ENCODE data around the gene KCNIP3. TPM values are rescaled to one million over a fixed set of nuclear protein-coding genes. Genes with fewer than 3 reads are reported as not detected.

The KCNIP3 gene
- total and polyA plus RNA-seq, 2 donors (not counting 1 experiment from before 2014, with no cell fraction given), result not detected

GRCh38 chr2:95295376-95295775 lies 1.8 kb upstream of the KCNIP3 start:
- ATAC-seq (ENCODE audit: low read depth) (no peak), DNase-seq (no peak)
- no peaks in the 10 kb centered on the region for H3K36me3 ChIP-seq (replicated peaks in 1 of 2; ENCODE audit: control extremely low read depth in 1 of 2, control insufficient read depth in 1 of 2, extremely low read depth in 1 of 2, insufficient read depth in 2 of 2, low read length in 1 of 2)
- 96% methylated on average over 5 of the region's 6 CpGs for WGBS (ENCODE audit: insufficient coverage)
- no peaks in the 10 kb centered on the region for H3K4me1 ChIP-seq (ENCODE audit: control insufficient read depth in 2 of 2, insufficient read depth in 2 of 2, low read length in 2 of 2)
- POLR2A ChIA-PET, result no interaction called here
- Mint-ChIP-seq H3K9me3 (ENCODE audit: insufficient read depth) (peaks cover 6% of the 10 kb centered on the region), H3K27me3 (peaks cover 9% of the 10 kb centered on the region), H3K4me3 (no peak overlapping the region), H3K4me1 (no peaks in the 10 kb centered on the region), H3K27ac (no peak overlapping the region)
- H4K20me1 ChIP-seq (ENCODE audit: control insufficient read depth, insufficient read depth, low read length, poor library complexity, severe bottlenecking), result no peaks in the 10 kb centered on the region
- H3K27me3 ChIP-seq (replicated peaks in 1 of 4; ENCODE audit: control extremely low read depth in 1 of 4, control insufficient read depth in 3 of 4, insufficient read depth in 4 of 4, low read length in 3 of 4), result peaks cover 0 to 2% (median 0%) of the 10 kb centered on the region in 4 experiments
- no peak overlapping the region for H2AFZ ChIP-seq (ENCODE audit: insufficient read depth, low read depth, low read length, poor library complexity, severe bottlenecking)
- no peak overlapping the region for H3K9ac ChIP-seq (ENCODE audit: low read length)
- no peak overlapping the region for H3K4me3 ChIP-seq (ENCODE audit: control extremely low read depth in 1 of 5, extremely low read depth in 1 of 5, insufficient read depth in 1 of 5, low read depth in 2 of 5, low read length in 4 of 5)
- CTCF ChIA-PET, result interaction anchor here (0.6 kb wide), 1 partner anchor 16 kb away, joined by 3 read pairs; no protein-coding TSS in a partner anchor
- no peaks in the 10 kb centered on the region for H3K79me2 ChIP-seq (ENCODE audit: control insufficient read depth, insufficient read depth, low read length)
- H3K27ac ChIP-seq (ENCODE audit: low read length in 2 of 2), result no peak overlapping the region
- TF ChIP-seq EZH2 (IDR thresholded peaks at IDR 0.05; ENCODE audit: borderline replicate concordance, insufficient read depth, low read depth, low read length, poor library complexity, severe bottlenecking) (no peak), CTCF (IDR thresholded peaks at IDR 0.05) (no peak)
- no peak overlapping the region for H3K4me2 ChIP-seq (replicated peaks; ENCODE audit: low read depth, low read length, poor library complexity, severe bottlenecking)
- peaks cover 2 to 29% (median 4%) of the 10 kb centered on the region in 3 donors for H3K9me3 ChIP-seq (ENCODE audit: control extremely low read depth in 1 of 3, control insufficient read depth in 2 of 3, insufficient read depth in 1 of 3, low read length in 2 of 3)
- intact Hi-C loops (cut with micrococcal nuclease), result no loop called here

GRCh38 chr2:95296011-95296410 lies 1.1 kb upstream of the KCNIP3 start:
- H3K27me3 ChIP-seq (replicated peaks in 1 of 4; ENCODE audit: control extremely low read depth in 1 of 4, control insufficient read depth in 3 of 4, insufficient read depth in 4 of 4, low read length in 3 of 4), result peaks cover 0 to 2% (median 0%) of the 10 kb centered on the region in 4 experiments
- no peak overlapping the region for H3K9ac ChIP-seq (ENCODE audit: low read length)
- peaks cover 2% of the 10 kb centered on the region for H3K9me3 Mint-ChIP-seq (ENCODE audit: insufficient read depth)
- CTCF ChIA-PET, result interaction anchor here (0.6 kb wide), 1 partner anchor 17 kb away, joined by 3 read pairs; no protein-coding TSS in a partner anchor
- intact Hi-C loops (cut with micrococcal nuclease), result no loop called here
- no peak overlapping the region for H2AFZ ChIP-seq (ENCODE audit: insufficient read depth, low read depth, low read length, poor library complexity, severe bottlenecking)
- ATAC-seq (ENCODE audit: low read depth) (no peak), DNase-seq (no peak)
- TF ChIP-seq EZH2 (IDR thresholded peaks at IDR 0.05; ENCODE audit: borderline replicate concordance, insufficient read depth, low read depth, low read length, poor library complexity, severe bottlenecking) (no peak), CTCF (IDR thresholded peaks at IDR 0.05) (no peak)
- POLR2A ChIA-PET, result no interaction called here
- H3K27me3 Mint-ChIP-seq, result peaks cover 9% of the 10 kb centered on the region
- no peak overlapping the region for H3K27ac Mint-ChIP-seq
- no peaks in the 10 kb centered on the region for H3K4me1 Mint-ChIP-seq
- peaks cover 0 to 24% (median 4%) of the 10 kb centered on the region in 3 donors for H3K9me3 ChIP-seq (ENCODE audit: control extremely low read depth in 1 of 3, control insufficient read depth in 2 of 3, insufficient read depth in 1 of 3, low read length in 2 of 3)
- H3K79me2 ChIP-seq (ENCODE audit: control insufficient read depth, insufficient read depth, low read length), result no peaks in the 10 kb centered on the region
- no peak overlapping the region for H3K4me3 ChIP-seq (ENCODE audit: control extremely low read depth in 1 of 5, extremely low read depth in 1 of 5, insufficient read depth in 1 of 5, low read depth in 2 of 5, low read length in 4 of 5)
- H3K4me1 ChIP-seq (ENCODE audit: control insufficient read depth in 2 of 2, insufficient read depth in 2 of 2, low read length in 2 of 2), result no peaks in the 10 kb centered on the region
- H3K4me3 Mint-ChIP-seq, result no peak overlapping the region
- no peaks in the 10 kb centered on the region for H4K20me1 ChIP-seq (ENCODE audit: control insufficient read depth, insufficient read depth, low read length, poor library complexity, severe bottlenecking)
- no peak overlapping the region for H3K4me2 ChIP-seq (replicated peaks; ENCODE audit: low read depth, low read length, poor library complexity, severe bottlenecking)
- H3K36me3 ChIP-seq (replicated peaks in 1 of 2; ENCODE audit: control extremely low read depth in 1 of 2, control insufficient read depth in 1 of 2, extremely low read depth in 1 of 2, insufficient read depth in 2 of 2, low read length in 1 of 2), result no peaks in the 10 kb centered on the region
- WGBS (ENCODE audit: insufficient coverage), result 89% methylated on average over 3 of the region's 5 CpGs
- H3K27ac ChIP-seq (ENCODE audit: low read length in 2 of 2), result no peak overlapping the region

Measured in B cell (primary cell).